ENCODE results near the gene GIMAP8.

- no peak for TF ChIP-seq CTCF (IDR thresholded peaks at IDR 0.05)
- TF ChIP-seq EP300 (IDR thresholded peaks at IDR 0.05), result no peak
- TF ChIP-seq POLR2A (IDR thresholded peaks at IDR 0.05; ENCODE audit: low read depth), result no peak
- TF ChIP-seq POLR2AphosphoS5 (IDR thresholded peaks at IDR 0.05), result no peak
Observed at GRCh38 chr7:150511048-150511447, 60.6 kb downstream of the GIMAP8 start.

All from esophagus muscularis mucosa (tissue), 4 donors.